Caco-2 (cell line): Measurements from ENCODE around the gene ABHD2. TPM values are rescaled to one million over a fixed set of nuclear protein-coding genes. Genes with fewer than 3 reads are reported as not detected.

Experiments
- BruUV-seq: library from RNA; stranded (reverse); fragments of 400-500 nt; replicated peaks from 2 replicates; lab custom pipeline; 2021; lab: Mats Ljungman, UMichigan
- CTCF ChIA-PET: fragments of 300-600 bp; sonication (Branson Sonifier 250); formaldehyde crosslinking; loops from one replicate; lab custom pipeline; 2022; ENCODE audit warnings: antibody characterized with exemption; lab: Charles Lee
- POLR2A ChIA-PET: fragments of 300-600 bp; sonication (Branson Sonifier 250); formaldehyde crosslinking; loops from one replicate; lab custom pipeline; 2022; ENCODE audit warnings: antibody characterized with exemption; lab: Charles Lee
- DNase-seq, 2 experiments: peaks; one replicate each; pipeline versions ENCODE4 v3.0.0 to v3.0.0-alpha.2; 2020 to 2022
- H3K27me3 ChIP-seq: replicated peaks from 2 replicates; pipeline ENCODE4 v1.6.0; 2011; ENCODE audit warnings: low read length; ENCODE audit not compliant: control insufficient read depth, insufficient read depth
- H3K36me3 ChIP-seq: 2 replicates; pipeline ENCODE4 v1.5.1; 2011; ENCODE audit warnings: low read length; ENCODE audit not compliant: control insufficient read depth, insufficient read depth
- H3K4me1 ChIP-seq: fragments of 250-450 bp; sonication (Bioruptor Pico); 2 replicates; pipeline ENCODE4 v1.5.1; 2020; ENCODE audit warnings: mild to moderate bottlenecking
- H3K4me3 ChIP-seq: 2 replicates; pipeline ENCODE4 v1.5.1; 2011; ENCODE audit warnings: low read depth, mild to moderate bottlenecking, control low read depth, low read length
- H3K9me3 ChIP-seq: fragments of 250-450 bp; sonication (Bioruptor Pico); 2 replicates; pipeline ENCODE4 v1.5.1; 2020; ENCODE audit warnings: mild to moderate bottlenecking, moderate library complexity
- H3K27ac Mint-ChIP-seq: one replicate; pipeline ENCODE4 v1.8.0; 2022; ENCODE audit warnings: mixed read lengths; ENCODE audit not compliant: unreplicated experiment
- H3K27me3 Mint-ChIP-seq: one replicate; pipeline ENCODE4 v1.8.0; 2022; ENCODE audit warnings: mixed read lengths; ENCODE audit not compliant: insufficient read depth, unreplicated experiment
- H3K36me3 Mint-ChIP-seq: one replicate; pipeline ENCODE4 v1.8.0; 2022; ENCODE audit warnings: mild to moderate bottlenecking, mixed read lengths; ENCODE audit not compliant: insufficient read depth, unreplicated experiment
- H3K4me1 Mint-ChIP-seq: one replicate; pipeline ENCODE4 v1.8.0; 2022; ENCODE audit warnings: low read depth, mixed read lengths; ENCODE audit not compliant: unreplicated experiment
- H3K4me3 Mint-ChIP-seq: one replicate; pipeline ENCODE4 v1.8.0; 2022; ENCODE audit warnings: mild to moderate bottlenecking, moderate library complexity, mixed read lengths; ENCODE audit not compliant: unreplicated experiment
- H3K9me3 Mint-ChIP-seq: one replicate; pipeline ENCODE4 v1.8.0; 2022; ENCODE audit warnings: mixed read lengths; ENCODE audit not compliant: unreplicated experiment
- intact Hi-C: fragments of 100-400 bp; cut with micrococcal nuclease; formaldehyde crosslinking; loops from one replicate; pipeline ENCODE4 v1.10.0; 2022; ENCODE audit not compliant: unreplicated experiment
- total RNA-seq: library from RNA; stranded (reverse); gene quantifications from 2 replicates; pipeline ENCODE4 v1.2.3, GENCODE V29; 2022
- TF ChIP-seq, protein P1 (sequence below), 2 experiments: fragments of 200-600 bp in 1 of 2; IDR thresholded peaks; 1 replicate in 1 of 2; 2 replicates in 1 of 2; pipeline versions ENCODE4 v1.5.1 to v1.8.0; 2011 to 2022; ENCODE audit warnings: antibody characterized with exemption in 1 of 2, control low read depth in 1 of 2, inconsistent platforms in 1 of 2, low read depth in 1 of 2, low read length in 1 of 2, mild to moderate bottlenecking in 1 of 2, moderate library complexity in 1 of 2; ENCODE audit not compliant: insufficient read depth in 1 of 2, severe bottlenecking in 1 of 2, unreplicated experiment in 1 of 2

Gene ABHD2
- total RNA-seq, 1 experiment from 2014 or later, result 63.0 TPM

DNA sequence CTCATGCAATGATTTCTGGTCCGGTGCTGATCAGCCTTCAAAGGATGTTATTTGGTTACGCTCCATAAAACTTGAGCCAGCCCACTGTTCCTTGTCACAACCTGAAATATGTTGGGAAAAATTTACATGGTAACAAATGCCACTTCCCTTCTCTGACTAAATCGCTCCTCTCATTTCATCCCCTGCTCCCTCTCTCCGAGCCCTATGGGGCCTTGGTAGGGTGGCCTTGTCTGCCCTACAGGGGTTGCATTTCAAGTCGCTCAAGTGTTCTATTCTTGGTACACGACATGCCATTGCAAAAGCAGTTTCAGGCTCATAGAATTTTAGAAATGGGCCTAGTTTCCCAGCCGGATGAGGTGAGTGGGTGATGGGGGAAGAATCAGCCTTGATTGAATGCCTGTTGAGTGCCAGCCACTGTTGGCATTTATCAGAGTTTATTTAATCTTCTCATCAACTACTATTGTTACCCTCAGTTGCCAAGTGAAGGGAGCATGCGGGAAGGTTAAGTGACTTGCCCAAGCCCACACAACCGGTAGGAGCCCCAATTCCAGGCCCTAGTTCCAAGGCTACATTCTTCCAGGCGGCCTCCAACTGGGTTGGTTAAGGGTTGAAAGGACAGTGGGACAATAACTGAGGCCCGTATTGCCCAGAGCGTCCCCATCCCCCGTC lies 961 bp upstream of the ABHD2 start:
- no peak for DNase-seq
- TSS peak; percentile 96 for BruUV-seq
- Mint-ChIP-seq H3K4me1 (peaks cover 8% of the 10 kb centered on the region), H3K27ac (no peak overlapping the region), H3K4me3 (no peak overlapping the region), H3K27me3 (no peaks in the 10 kb centered on the region), H3K9me3 (no peaks in the 10 kb centered on the region), H3K36me3 (no peaks in the 10 kb centered on the region)
- ChIA-PET CTCF (interaction anchor here (0.8 to 2.4 kb wide), 7 partner anchors 10 to 84 kb away, joined by 3 to 13 read pairs (median 4); no protein-coding TSS in a partner anchor), POLR2A (interaction anchor here (0.7 to 1.2 kb wide), 2 partner anchors 28 to 34 kb away, joined by 4 to 6 read pairs; no protein-coding TSS in a partner anchor)
- intact Hi-C loops, result no loop called here
- Histone ChIP-seq H3K4me1 (peaks cover 14% of the 10 kb centered on the region; the same call in 1 of the 2 replicates), H3K4me3 (peak overlapping the region; percentile 39), H3K27me3 (no peaks in the 10 kb centered on the region), H3K36me3 (no peaks in the 10 kb centered on the region), H3K9me3 (no peaks in the 10 kb centered on the region)
- TF ChIP-seq, protein P1, sequence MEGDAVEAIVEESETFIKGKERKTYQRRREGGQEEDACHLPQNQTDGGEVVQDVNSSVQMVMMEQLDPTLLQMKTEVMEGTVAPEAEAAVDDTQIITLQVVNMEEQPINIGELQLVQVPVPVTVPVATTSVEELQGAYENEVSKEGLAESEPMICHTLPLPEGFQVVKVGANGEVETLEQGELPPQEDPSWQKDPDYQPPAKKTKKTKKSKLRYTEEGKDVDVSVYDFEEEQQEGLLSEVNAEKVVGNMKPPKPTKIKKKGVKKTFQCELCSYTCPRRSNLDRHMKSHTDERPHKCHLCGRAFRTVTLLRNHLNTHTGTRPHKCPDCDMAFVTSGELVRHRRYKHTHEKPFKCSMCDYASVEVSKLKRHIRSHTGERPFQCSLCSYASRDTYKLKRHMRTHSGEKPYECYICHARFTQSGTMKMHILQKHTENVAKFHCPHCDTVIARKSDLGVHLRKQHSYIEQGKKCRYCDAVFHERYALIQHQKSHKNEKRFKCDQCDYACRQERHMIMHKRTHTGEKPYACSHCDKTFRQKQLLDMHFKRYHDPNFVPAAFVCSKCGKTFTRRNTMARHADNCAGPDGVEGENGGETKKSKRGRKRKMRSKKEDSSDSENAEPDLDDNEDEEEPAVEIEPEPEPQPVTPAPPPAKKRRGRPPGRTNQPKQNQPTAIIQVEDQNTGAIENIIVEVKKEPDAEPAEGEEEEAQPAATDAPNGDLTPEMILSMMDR (IDR thresholded peaks at IDR 0.05; ENCODE audit: insufficient read depth in 1 of 2, low read depth in 1 of 2, low read length in 1 of 2, severe bottlenecking in 1 of 2, unreplicated experiment in 1 of 2), result no peak

DNA sequence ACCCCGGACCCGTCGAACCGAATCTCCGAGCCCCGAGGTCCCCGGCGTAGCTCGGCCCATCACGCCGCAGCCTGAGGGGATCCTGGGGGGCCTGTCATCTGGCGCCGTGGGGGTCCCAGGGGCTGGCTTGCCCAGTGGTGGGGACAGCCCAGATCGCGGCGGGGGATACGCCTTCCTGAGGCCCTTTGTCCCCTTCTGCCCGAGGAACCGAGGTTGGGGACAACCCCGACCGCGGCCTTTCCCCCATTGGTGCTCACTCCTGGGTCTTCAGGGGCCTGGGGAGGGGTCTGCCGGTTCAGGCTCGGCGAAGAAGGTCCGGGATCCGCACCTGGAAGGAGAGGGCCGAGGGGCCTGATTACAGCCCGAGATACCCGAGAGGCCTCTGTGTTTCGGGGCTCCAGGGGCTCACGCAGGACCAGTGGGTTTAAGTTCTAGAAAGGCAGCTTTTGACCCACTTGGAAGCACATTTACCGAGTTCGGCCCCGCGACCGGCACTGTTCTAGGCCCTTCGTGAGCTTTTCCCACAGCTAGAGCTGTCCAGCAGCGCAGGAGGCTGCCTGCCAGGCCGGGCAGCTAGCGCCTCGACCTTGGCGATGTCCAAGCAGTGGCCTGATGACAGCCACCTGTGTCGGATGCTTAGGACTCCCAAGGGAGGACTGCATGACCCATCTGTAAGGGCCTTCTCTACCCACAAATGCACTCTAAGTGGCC lies 504 bp downstream of the ABHD2 start:
- CTCF ChIA-PET, result interaction anchor here (0.6 to 2.4 kb wide), 18 partner anchors 9 to 184 kb away, joined by 3 to 13 read pairs (median 4); no protein-coding TSS in a partner anchor
- H3K4me3 Mint-ChIP-seq, result no peak overlapping the region
- peaks cover 7% of the 10 kb centered on the region for H3K36me3 Mint-ChIP-seq
- no peaks in the 10 kb centered on the region for H3K36me3 ChIP-seq
- H3K9me3 ChIP-seq, result no peaks in the 10 kb centered on the region
- H3K4me1 Mint-ChIP-seq, result peaks cover 14% of the 10 kb centered on the region
- no TSS peak for BruUV-seq
- peak overlapping the region; percentile 61 for H3K4me3 ChIP-seq
- intact Hi-C loops, result loop anchor here (1.0 to 2.0 kb wide), 2 partner anchors 32 to 37 kb away; no protein-coding TSS in a partner anchor
- H3K27ac Mint-ChIP-seq, result no peak overlapping the region
- H3K27me3 ChIP-seq, result no peaks in the 10 kb centered on the region
- peak in 1 of 2 experiments; percentile 17 for DNase-seq
- no peaks in the 10 kb centered on the region for H3K9me3 Mint-ChIP-seq
- POLR2A ChIA-PET, result interaction anchor here (0.5 to 1.2 kb wide), 4 partner anchors 33 to 486 kb away, joined by 3 to 8 read pairs (median 4); partner anchors contain the start of gene TICRR
- H3K4me1 ChIP-seq, result peaks cover 15% of the 10 kb centered on the region
- TF ChIP-seq, protein P1 (IDR thresholded peaks at IDR 0.05; ENCODE audit: insufficient read depth in 1 of 2, low read depth in 1 of 2, low read length in 1 of 2, severe bottlenecking in 1 of 2, unreplicated experiment in 1 of 2), result no peak
- H3K27me3 Mint-ChIP-seq, result no peaks in the 10 kb centered on the region
